Measurements from ENCODE around the gene MSH5. TPM values are rescaled to one million over a fixed set of nuclear protein-coding genes. Genes with fewer than 3 reads are reported as not detected.

MSH5 gene
- total and polyA plus RNA-seq, 9 of the 15 experiments (the other 6 are each of a cell fraction or from before 2014, with no cell fraction given): 12.5 to 104 (median 46.6) TPM

DNA sequence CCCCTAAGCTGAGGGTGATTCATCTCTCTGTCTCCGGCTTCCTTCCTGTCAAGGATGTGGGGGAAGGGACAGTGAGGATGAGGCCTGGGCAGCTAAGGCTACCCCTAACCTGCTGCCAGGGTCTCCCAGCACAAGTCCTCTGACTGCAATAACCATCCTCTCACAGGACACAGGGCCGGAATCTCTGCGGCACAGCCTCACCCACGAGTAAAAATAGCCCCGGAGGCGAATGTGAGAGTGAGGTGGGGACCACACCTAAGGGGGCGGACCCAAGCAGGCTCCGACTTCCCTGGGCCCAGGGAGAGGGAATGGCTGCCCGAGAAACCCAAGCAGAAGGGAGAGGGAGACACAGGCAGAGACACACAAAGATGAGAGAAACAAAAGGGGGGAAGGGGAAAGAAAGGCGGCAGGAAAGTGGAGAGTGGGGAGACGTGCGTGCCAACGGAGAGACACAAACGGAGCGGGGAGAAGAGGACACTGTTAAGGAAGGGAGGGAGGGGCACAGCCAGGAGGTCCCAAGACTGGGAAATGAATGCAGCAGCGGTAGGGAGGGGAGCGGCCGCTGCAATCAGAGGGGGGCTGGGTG is 4.9 kb upstream of the MSH5 start (continued):
- TF ChIP-seq ZHX1 (conservative IDR thresholded peaks at IDR 0.05; ENCODE audit: low read length) (0 out of 2 replicates have a peak, but pooled peaks have one; percentile 43), SETDB1 (IDR thresholded peaks at IDR 0.05; ENCODE audit: low read length) (no peak), MEIS2 (IDR thresholded peaks at IDR 0.05; ENCODE audit: partially characterized antibody) (no peak), SMAD2 (IDR thresholded peaks at IDR 0.05; ENCODE audit: low read depth, low read length) (no peak), HNRNPH1 (optimal IDR thresholded peaks at IDR 0.05; ENCODE audit: low read depth, low read length) (no peak), NCOR1 (IDR thresholded peaks at IDR 0.05) (no peak), HOXB6 (CRISPR knock-in tag; IDR thresholded peaks at IDR 0.05; ENCODE audit: borderline replicate concordance) (no peak), HNRNPUL1 (IDR thresholded peaks at IDR 0.05; ENCODE audit: low read length) (no peak), MBD2 (IDR thresholded peaks at IDR 0.05; ENCODE audit: borderline replicate concordance, low read depth) (no peak), MAZ (CRISPR knock-in tag; conservative IDR thresholded peaks at IDR 0.05 in 1 of 2, IDR thresholded peaks at IDR 0.05 in 1 of 2) (peak in 1 of 2 experiments; percentile 70), USF2 (CRISPR knock-in tag; IDR thresholded peaks at IDR 0.05) (no peak), NR2C2 (CRISPR knock-in tag; IDR thresholded peaks at IDR 0.05) (peak; percentile 82), NR2C2 (tag; IDR thresholded peaks at IDR 0.05) (no peak), TAF1 (IDR thresholded peaks at IDR 0.05; ENCODE audit: control insufficient read depth, extremely low read depth, insufficient read depth, low read length, severe bottlenecking) (no peak), ZFP30 (CRISPR knock-in tag; IDR thresholded peaks at IDR 0.05; ENCODE audit: borderline replicate concordance) (no peak), HNRNPK (IDR thresholded peaks at IDR 0.05; ENCODE audit: low read depth, low read length, poor library complexity, severe bottlenecking) (no peak), ZNF699 (CRISPR knock-in tag; IDR thresholded peaks at IDR 0.05; ENCODE audit: insufficient replicate concordance) (no peak), FOS (IDR thresholded peaks at IDR 0.05; ENCODE audit: extremely low read depth, insufficient read length) (no peak), PCBP1 (IDR thresholded peaks at IDR 0.05; ENCODE audit: low read depth, low read length, poor library complexity, severe bottlenecking) (no peak)
- TF ChIP-seq, protein P1, sequence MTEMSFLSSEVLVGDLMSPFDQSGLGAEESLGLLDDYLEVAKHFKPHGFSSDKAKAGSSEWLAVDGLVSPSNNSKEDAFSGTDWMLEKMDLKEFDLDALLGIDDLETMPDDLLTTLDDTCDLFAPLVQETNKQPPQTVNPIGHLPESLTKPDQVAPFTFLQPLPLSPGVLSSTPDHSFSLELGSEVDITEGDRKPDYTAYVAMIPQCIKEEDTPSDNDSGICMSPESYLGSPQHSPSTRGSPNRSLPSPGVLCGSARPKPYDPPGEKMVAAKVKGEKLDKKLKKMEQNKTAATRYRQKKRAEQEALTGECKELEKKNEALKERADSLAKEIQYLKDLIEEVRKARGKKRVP (CRISPR knock-in tag; IDR thresholded peaks at IDR 0.05): no peak
- TF ChIP-seq, protein P2, sequence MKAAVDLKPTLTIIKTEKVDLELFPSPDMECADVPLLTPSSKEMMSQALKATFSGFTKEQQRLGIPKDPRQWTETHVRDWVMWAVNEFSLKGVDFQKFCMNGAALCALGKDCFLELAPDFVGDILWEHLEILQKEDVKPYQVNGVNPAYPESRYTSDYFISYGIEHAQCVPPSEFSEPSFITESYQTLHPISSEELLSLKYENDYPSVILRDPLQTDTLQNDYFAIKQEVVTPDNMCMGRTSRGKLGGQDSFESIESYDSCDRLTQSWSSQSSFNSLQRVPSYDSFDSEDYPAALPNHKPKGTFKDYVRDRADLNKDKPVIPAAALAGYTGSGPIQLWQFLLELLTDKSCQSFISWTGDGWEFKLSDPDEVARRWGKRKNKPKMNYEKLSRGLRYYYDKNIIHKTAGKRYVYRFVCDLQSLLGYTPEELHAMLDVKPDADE (conservative IDR thresholded peaks at IDR 0.05; ENCODE audit: control insufficient read depth, low read depth, low read length): no peak
